NT2/D1 (cell line): Measurements from ENCODE around the gene OCSTAMP.

ENCODE experiments used
- SUZ12 ChIP-seq: IDR thresholded peaks from 2 replicates; pipeline ENCODE4 v1.6.1; 2011; ENCODE audit not compliant: insufficient read length, insufficient read depth; ENCODE audit errors: extremely low read depth
- YY1 ChIP-seq: IDR thresholded peaks from 2 replicates; pipeline ENCODE4 v1.6.1; 2011; ENCODE audit not compliant: insufficient read length, insufficient read depth
- ZNF274 ChIP-seq: IDR thresholded peaks from 2 replicates; pipeline ENCODE4 v1.6.1; 2011; ENCODE audit warnings: mild to moderate bottlenecking, low read depth, low read length

- TF ChIP-seq ZNF274 (no peak), SUZ12 (no peak), YY1 (no peak)
Measured at GRCh38 chr20:46558511-46558959, 8.1 kb upstream of the OCSTAMP start.
